SJSA1 (cell line): ENCODE results near the gene DNMT3L. TPM values are rescaled to one million over a fixed set of nuclear protein-coding genes. Genes with fewer than 3 reads are reported as not detected.

Experiments used
- DNase-seq, 2 experiments: peaks; one replicate each; pipeline ENCODE4 v3.0.0-alpha.2; 2015 to 2020; ENCODE audit warnings: low spot score in 2 of 2, low read depth in 1 of 2
- H3K27ac ChIP-seq: fragments of 250-450 bp; sonication (Bioruptor Pico); 2 replicates; pipeline ENCODE4 v1.5.1; 2020; ENCODE audit warnings: mild to moderate bottlenecking, moderate library complexity
- H3K27me3 ChIP-seq: fragments of 250-450 bp; sonication (Bioruptor Pico); replicated peaks from 2 replicates; pipeline ENCODE4 v1.5.1; 2020; ENCODE audit warnings: mild to moderate bottlenecking, moderate library complexity
- H3K36me3 ChIP-seq: fragments of 250-450 bp; sonication (Bioruptor Pico); 2 replicates; pipeline ENCODE4 v1.5.1; 2020; ENCODE audit warnings: mild to moderate bottlenecking
- H3K4me1 ChIP-seq: fragments of 250-450 bp; sonication (Bioruptor Pico); replicated peaks from 2 replicates; pipeline ENCODE4 v1.6.1; 2021; ENCODE audit warnings: mild to moderate bottlenecking
- H3K4me3 ChIP-seq: fragments of 250-450 bp; sonication (Bioruptor Pico); 2 replicates; pipeline ENCODE4 v1.5.1; 2020; ENCODE audit warnings: mild to moderate bottlenecking
- H3K9me3 ChIP-seq: fragments of 250-450 bp; sonication (Bioruptor Pico); replicated peaks from 2 replicates; pipeline ENCODE4 v1.5.1; 2020; ENCODE audit warnings: mild to moderate bottlenecking
- total RNA-seq: library from RNA; depleted of rRNA; stranded (reverse); fragments of >200 nt; shearing (Covaris generic); gene quantifications from 2 replicates; pipeline ENCODE4 v1.2.3, GENCODE V29; 2014

Gene DNMT3L
- total RNA-seq, 1 experiment from 2014 or later = not detected

DNA sequence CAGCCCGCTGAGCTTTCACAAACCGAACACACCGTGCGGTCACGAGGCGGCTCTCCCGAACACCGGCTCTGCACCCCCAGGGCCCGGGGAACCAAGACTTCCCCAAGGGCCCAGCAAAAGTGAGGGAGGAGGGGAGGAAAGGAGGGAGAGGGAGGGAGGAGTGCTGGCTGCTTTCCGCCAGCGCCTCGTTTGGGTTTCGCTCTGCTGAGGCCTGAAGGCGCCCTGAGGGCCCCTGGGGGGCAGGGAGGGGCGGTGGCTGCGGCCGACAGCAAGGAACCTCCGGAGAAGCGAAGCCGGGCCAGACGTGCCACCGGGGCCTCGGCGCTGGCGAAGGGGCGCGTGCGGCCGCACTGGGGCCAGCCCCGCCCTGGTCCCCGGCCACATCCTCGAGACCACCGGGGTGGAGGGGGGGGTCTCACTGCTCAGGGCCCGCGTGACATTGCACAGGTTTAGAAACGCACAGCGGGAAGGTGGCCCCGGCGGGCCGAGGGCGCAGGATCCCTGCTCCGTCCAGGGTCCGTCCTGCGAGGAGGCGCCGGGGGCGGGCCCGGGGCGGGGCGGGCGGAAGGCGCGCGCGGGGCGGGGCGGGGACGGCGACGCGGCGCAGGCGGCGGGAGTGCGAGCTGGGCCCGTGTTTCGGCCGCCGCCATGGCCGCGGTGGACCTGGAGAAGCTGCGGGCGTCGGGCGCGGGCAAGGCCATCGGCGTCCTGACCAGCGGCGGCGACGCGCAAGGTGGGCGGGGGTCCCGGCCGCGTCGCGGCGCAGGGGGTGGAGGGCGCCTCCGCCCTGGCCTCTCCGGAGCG lies 38.0 kb upstream of the DNMT3L start, which contains the start of gene PFKL:
PFKL (plus strand) TSS at position 596 of the 804 bp plus-strand sequence; CDS start at position 649, 53 bp downstream.
- Histone ChIP-seq H3K27ac (peak within 1 kb of the TSS; percentile 60), H3K27me3 (no peaks in the 10 kb centered on the region), H3K4me3 (peak within 1 kb of the TSS; percentile 71), H3K4me1 (peaks cover 23% of the 10 kb centered on the region), H3K36me3 (peaks cover 15% of the 10 kb centered on the region), H3K9me3 (no peaks in the 10 kb centered on the region)
- DNase-seq = peak; percentile 73 to 84

DNA sequence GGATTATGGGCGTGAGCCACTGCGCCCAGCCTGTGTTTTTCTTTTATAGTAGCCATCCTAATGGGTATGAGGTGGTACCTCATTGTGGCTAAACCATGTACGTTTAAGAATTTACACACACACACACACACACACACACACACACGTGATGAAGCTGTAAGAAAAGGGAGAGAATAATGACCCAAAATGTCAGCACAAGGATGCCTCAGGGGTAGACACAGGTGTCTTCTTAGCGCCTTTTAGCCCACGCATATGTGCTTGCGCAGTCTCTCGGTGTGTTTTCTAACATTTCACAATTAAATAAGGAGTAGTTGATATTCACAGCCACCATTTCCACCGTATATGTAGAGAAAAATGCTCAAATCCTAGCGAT lies 37.4 kb upstream of the DNMT3L start:
- Histone ChIP-seq H3K4me3 (peak overlapping the region; percentile 71), H3K27ac (peak overlapping the region; percentile 60; the same call in 1 of the 2 replicates), H3K36me3 (peaks cover 15% of the 10 kb centered on the region), H3K4me1 (peaks cover 23% of the 10 kb centered on the region), H3K9me3 (no peaks in the 10 kb centered on the region), H3K27me3 (no peaks in the 10 kb centered on the region)
- no peak for DNase-seq

DNA sequence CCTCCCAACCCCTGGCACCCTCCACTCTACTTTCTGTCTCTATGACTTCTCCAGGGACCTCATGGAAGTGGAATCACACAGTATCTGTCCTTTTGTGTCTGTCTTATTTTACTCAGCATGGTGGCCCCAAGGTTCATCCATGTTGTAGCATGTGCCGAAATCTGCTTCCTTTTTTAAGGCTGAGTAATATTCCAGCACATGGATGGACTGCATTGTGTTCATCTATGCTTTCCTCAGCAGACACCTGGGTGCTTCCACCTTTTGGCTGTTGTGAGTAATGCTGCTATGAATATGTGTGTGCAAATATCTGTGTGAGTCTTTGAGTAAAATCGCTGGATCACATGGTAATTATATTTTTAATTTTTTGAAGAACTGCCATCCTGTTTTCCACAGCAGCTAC lies 36.6 kb upstream of the DNMT3L start:
- H3K27ac ChIP-seq = no peak overlapping the region
- peaks cover 15% of the 10 kb centered on the region for H3K36me3 ChIP-seq
- no peaks in the 10 kb centered on the region for H3K9me3 ChIP-seq
- peaks cover 23% of the 10 kb centered on the region for H3K4me1 ChIP-seq
- no peaks in the 10 kb centered on the region for H3K27me3 ChIP-seq
- H3K4me3 ChIP-seq = no peak overlapping the region
- DNase-seq = no peak

DNA sequence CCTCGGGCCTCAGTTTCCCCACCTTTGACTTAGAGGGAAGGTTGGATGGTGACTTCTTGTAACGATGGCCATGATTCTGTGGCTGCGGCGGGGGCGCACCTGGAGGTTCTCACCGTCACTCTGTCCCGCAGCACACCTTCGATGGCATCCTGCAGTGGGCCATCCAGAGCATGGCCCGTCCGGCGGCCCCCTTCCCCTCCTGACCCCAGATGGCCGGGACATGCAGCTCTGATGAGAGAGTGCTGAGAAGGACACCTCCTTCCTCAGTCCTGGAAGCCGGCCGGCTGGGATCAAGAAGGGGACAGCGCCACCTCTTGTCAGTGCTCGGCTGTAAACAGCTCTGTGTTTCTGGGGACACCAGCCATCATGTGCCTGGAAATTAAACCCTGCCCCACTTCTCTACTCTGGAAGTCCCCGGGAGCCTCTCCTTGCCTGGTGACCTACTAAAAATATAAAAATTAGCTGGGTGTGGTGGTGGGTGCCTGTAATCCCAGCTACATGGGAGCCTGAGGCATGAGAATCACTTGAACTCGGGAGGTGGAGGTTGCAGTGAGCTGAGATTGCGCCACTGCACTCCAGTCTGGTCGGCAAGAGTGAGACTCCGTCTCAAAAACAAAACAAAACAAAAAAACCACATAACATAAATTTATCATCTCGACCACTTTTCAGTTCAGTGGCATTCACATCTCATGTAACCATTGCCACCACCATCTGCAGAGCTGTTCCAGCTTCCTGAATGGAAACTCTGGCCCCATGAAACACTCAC lies 36.0 kb upstream of the DNMT3L start:
- no peak overlapping the region for H3K4me3 ChIP-seq
- H3K4me1 ChIP-seq = peaks cover 23% of the 10 kb centered on the region
- H3K27ac ChIP-seq = no peak overlapping the region
- peaks cover 15% of the 10 kb centered on the region for H3K36me3 ChIP-seq
- peak; percentile 81 to 83 for DNase-seq
- no peaks in the 10 kb centered on the region for H3K9me3 ChIP-seq
- no peaks in the 10 kb centered on the region for H3K27me3 ChIP-seq

DNA sequence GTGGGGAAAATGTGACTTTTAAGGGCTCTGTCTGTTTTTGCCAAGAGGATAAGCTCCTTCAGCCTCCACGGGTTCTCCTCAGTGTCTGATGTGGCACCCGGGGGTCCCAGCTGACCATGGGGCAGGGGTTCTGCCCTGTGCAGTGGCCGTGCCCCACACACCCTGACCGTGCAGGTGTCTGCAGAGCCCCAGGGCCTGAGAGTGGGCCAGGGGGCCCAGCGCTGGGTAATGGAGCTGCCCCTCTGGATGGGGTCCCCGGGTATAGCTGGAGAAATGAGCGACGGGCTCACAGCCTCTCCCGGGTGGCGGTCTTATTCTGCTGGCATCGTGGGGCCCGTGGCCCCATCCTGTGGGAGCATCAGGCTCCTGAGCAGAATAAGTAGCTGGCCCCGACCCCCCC lies 35.2 kb upstream of the DNMT3L start:
- H3K4me1 ChIP-seq = peaks cover 23% of the 10 kb centered on the region
- DNase-seq = no peak
- no peaks in the 10 kb centered on the region for H3K27me3 ChIP-seq
- peaks cover 9% of the 10 kb centered on the region; the same call in 1 of the 2 replicates for H3K36me3 ChIP-seq
- H3K4me3 ChIP-seq = no peak overlapping the region
- no peaks in the 10 kb centered on the region for H3K9me3 ChIP-seq
- H3K27ac ChIP-seq = no peak overlapping the region

DNA sequence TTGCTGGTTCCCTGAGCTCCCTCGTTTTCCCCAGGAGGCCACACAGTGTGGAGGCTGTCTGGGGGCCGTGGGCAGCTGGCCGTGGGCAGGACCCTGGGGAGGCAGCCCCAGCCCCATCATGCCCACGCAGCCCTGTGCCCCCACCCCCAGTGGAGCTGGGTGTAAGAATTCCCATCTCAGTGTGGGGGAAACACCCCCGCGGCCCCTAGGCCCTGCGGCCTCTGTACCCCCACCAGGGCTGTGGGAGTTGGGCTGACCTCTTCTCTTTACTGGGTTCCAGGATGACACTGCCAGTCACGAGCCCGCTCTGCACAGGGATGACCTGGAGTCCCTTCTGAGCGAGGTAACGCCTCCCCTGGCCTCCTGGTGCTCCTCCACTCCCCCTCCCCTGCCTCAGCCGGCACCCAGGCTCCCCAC lies 34.4 kb upstream of the DNMT3L start:
- H3K27ac ChIP-seq = no peak overlapping the region
- no peak for DNase-seq
- peaks cover 8% of the 10 kb centered on the region; the same call in 1 of the 2 replicates for H3K36me3 ChIP-seq
- peaks cover 20% of the 10 kb centered on the region for H3K4me1 ChIP-seq
- no peak overlapping the region for H3K4me3 ChIP-seq
- no peaks in the 10 kb centered on the region for H3K9me3 ChIP-seq
- H3K27me3 ChIP-seq = no peaks in the 10 kb centered on the region

DNA sequence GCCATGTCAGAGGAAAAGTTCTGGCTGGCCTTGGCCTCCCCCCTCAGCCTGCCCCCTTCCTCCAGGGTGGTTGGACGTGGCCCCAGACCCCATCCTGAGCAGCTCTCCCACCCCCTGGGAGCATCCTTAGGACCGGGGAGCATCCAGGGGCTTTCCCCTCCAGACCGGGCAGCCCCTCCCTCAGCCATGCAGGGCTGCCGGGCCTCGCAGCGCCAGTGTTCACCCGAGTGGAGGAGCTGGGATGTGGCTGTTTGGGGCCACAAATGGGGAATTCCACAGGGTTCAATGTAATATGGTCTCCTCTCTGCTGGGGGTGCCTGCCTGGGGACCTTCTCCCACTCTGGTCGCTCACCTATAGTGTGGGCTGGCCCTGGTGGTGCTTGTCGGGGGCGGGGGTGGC lies 33.9 kb upstream of the DNMT3L start:
- H3K9me3 ChIP-seq = no peaks in the 10 kb centered on the region
- H3K4me3 ChIP-seq = no peak overlapping the region
- H3K36me3 ChIP-seq = peaks cover 5% of the 10 kb centered on the region; the same call in 1 of the 2 replicates
- no peaks in the 10 kb centered on the region for H3K27me3 ChIP-seq
- no peak overlapping the region for H3K27ac ChIP-seq
- DNase-seq = no peak
- H3K4me1 ChIP-seq = peaks cover 16% of the 10 kb centered on the region

DNA sequence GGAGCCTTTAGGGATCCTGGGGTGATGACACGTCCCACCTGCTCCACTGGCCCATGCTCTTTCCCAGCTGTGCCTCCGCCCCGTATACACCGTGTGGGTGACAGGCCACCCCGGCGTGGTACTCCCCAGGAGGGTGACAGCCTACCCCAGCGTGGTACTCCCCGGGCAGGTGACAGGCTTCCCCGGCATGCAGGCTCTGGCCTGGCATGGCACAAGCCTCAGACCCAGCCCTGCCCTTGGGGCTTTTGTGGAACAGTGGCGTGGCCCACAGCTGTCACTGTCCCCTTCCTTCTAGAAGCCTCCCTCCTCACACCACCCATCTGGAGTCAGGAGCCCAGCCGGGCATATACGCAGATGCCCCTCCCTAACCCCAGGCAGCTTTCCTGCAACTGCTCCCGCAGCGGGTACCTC lies 33.5 kb upstream of the DNMT3L start:
- Histone ChIP-seq H3K27me3 (no peaks in the 10 kb centered on the region), H3K4me1 (peaks cover 14% of the 10 kb centered on the region), H3K36me3 (peaks cover under 1% of the 10 kb centered on the region; the same call in 1 of the 2 replicates), H3K27ac (no peak overlapping the region), H3K9me3 (no peaks in the 10 kb centered on the region), H3K4me3 (no peak overlapping the region)
- DNase-seq = no peak

DNA sequence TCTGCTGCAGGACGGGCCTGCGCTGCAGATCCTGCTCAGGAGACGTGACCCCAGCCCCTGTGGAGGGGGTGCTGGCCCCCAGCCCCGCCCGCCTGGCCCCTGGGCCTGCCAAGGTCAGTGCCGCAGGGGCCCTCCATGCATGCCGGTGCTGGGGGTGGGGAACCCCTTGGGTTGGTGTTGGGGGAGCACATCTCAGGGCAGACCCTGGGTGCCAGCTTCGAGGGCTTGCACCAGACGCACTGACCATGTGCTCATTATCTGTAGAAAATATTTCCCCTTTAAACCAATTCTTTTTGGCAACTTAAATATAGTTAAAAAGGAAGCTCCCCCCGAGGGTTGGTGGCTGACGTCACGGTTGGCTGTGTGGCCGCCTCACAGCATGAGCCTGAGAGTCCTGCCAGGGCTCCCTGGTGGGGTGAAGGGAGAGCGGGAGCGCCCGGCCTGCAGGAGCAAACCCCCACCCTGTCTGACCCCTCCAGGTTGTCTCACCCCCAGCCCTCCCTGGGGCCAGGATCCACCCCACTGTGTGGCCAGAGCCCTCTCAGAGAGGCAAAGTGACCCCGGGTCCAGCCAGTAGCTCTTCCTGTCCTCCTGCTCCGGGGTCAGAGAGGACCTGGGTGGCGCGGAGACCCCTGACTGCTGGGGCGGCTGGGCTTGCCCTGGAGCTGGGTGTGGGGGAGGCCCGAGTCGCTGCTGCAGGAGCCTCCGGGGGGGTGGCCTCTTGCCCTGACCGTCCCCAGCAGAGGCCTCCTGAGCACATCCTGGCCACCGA lies 32.9 kb upstream of the DNMT3L start:
- no peaks in the 10 kb centered on the region for H3K36me3 ChIP-seq
- DNase-seq = no peak
- peaks cover 12% of the 10 kb centered on the region for H3K4me1 ChIP-seq
- no peak overlapping the region for H3K4me3 ChIP-seq
- H3K9me3 ChIP-seq = no peaks in the 10 kb centered on the region
- no peaks in the 10 kb centered on the region for H3K27me3 ChIP-seq
- H3K27ac ChIP-seq = no peak overlapping the region

DNA sequence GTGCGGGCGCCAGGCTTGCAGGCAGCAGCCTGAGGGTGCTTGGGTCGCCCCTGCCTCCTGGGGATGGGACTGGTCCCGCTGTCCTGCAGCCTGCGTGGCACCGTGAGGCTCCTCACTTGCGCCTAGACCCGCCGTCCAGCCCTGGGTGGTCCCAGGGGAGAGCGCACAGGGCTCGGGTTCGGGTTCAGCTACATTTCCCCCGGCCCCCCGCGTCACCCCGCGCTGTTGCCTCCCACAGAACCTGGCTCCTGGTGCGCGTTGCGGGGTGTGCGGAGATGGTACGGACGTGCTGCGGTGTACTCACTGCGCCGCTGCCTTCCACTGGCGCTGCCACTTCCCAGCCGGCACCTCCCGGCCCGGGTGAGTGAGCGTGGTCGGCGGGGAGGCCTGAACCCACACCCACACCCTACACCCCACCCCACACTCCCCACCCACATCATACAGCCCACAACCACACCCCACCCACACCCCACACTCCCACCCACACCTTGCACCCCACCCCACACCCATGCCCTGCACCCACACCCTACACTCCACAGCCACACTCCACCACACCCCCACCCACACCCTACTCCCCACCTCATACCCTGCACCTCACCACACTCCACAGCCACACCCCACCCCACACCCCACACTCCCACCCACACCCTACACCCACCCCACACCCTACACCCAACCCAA lies 32.0 kb upstream of the DNMT3L start:
- Histone ChIP-seq H3K36me3 (no peaks in the 10 kb centered on the region), H3K4me3 (no peak overlapping the region), H3K4me1 (peaks cover 5% of the 10 kb centered on the region), H3K27ac (no peak overlapping the region), H3K9me3 (no peaks in the 10 kb centered on the region), H3K27me3 (no peaks in the 10 kb centered on the region)
- DNase-seq = no peak

DNA sequence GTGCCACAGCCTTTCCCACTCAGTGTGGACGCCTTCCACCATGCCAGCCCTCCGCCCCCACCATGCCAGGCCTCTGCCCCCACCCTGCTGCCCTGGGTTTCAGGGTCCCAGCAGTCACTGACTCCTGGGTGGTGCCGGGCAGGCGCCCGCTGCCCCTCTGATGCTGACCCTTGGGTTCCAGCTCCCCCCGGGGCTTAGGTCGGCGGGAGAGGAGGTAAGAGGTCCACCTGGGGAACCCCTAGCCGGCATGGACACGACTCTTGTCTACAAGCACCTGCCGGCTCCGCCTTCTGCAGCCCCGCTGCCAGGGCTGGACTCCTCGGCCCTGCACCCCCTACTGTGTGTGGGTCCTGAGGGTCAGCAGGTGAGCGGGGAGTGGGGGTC lies 31.1 kb upstream of the DNMT3L start:
- Histone ChIP-seq H3K27me3 (no peaks in the 10 kb centered on the region), H3K9me3 (no peaks in the 10 kb centered on the region), H3K27ac (no peak overlapping the region), H3K36me3 (no peaks in the 10 kb centered on the region), H3K4me3 (no peak overlapping the region), H3K4me1 (peaks cover 4% of the 10 kb centered on the region)
- DNase-seq = no peak

DNA sequence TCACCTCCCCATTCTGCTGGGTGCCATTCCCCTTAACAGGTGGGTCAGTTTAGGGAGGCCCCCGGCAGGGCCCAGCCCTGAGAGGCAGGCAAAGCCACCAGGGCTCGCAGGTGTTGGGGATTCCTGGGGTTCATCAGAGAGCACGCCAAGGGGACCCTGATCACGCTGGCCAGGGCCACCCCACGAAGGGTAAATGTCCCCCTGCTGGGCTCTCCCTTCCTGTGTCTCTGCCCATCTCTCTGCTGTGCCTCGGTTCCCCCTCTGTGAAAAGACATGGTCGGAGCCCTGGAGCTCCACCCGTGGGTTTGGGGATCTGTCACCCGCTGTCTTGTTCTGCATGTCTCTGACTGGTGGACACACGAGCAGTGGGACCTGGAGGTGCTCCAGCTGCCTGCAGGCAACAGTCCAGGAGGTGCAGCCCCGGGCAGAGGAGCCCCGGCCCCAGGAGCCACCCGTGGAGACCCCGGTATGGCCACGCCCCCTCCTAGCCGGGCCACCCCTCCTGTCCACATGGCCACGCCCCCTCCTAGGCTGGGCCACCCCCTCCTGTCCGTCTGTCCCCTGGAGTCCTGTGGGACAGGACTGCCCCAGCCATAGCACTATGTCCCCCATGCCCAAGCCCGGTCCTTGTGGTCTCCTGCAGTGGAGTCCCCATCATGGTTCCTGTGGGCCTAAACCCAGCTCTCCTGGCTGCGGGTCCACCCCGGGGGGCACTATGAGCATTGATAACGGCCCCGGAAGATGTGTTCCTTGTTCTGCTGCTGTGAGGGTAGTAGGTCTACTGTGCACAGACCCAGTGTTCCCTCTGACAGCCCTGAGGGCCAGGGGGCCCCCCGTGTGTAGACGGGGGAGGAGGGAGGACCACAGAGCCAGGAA lies 30.5 kb upstream of the DNMT3L start:
- Histone ChIP-seq H3K4me1 (no peaks in the 10 kb centered on the region), H3K27ac (no peak overlapping the region), H3K27me3 (no peaks in the 10 kb centered on the region), H3K9me3 (no peaks in the 10 kb centered on the region), H3K36me3 (no peaks in the 10 kb centered on the region), H3K4me3 (no peak overlapping the region)
- DNase-seq = no peak
